H1 (cell line): ENCODE measurements around the gene TOR4A. TPM values are rescaled to one million over a fixed set of nuclear protein-coding genes. Genes with fewer than 3 reads are reported as not detected.

Source experiments
- CTCF ChIA-PET: fragments of 300-600 bp; sonication (Branson Sonifier 250); formaldehyde crosslinking; loops from one replicate; lab custom pipeline; 2021; ENCODE audit not compliant: partially characterized antibody; lab: Charles Lee
- POLR2A ChIA-PET: fragments of 300-600 bp; sonication (Branson Sonifier 250); formaldehyde crosslinking; loops from one replicate; lab custom pipeline; 2021; ENCODE audit warnings: inconsistent platforms; ENCODE audit not compliant: partially characterized antibody; lab: Charles Lee
- DNase-seq, 2 experiments: peaks; one replicate each; pipeline versions ENCODE4 v3.0.0 to v3.0.0-alpha.2; 2010 to 2022; ENCODE audit warnings: low spot score in 2 of 2, low read depth in 1 of 2, mixed read lengths in 1 of 2
- FAIRE-seq: peaks from 2 replicates; lab custom pipeline; 2011; peaks lifted over from hg19 to GRCh38; lab: Jason Lieb, UNC
- H2AFZ ChIP-seq: 2 replicates; pipeline ENCODE4 v1.8.1; 2012; ENCODE audit warnings: low read length, inconsistent platforms
- H2AK5ac ChIP-seq: 2 replicates; pipeline ENCODE4 v1.6.1; 2013; ENCODE audit warnings: low read depth, low read length
- H2BK120ac ChIP-seq: replicated peaks from 2 replicates; pipeline ENCODE3; 2013; ENCODE audit warnings: low read depth, low read length, inconsistent platforms
- H2BK12ac ChIP-seq: 2 replicates; pipeline ENCODE4 v1.6.1; 2013; ENCODE audit warnings: low read depth, low read length
- H2BK15ac ChIP-seq: 2 replicates; pipeline ENCODE4 v1.6.1; 2013; ENCODE audit warnings: low read length
- H2BK20ac ChIP-seq: 2 replicates; pipeline ENCODE4 v1.6.1; 2013; ENCODE audit warnings: low read length
- H2BK5ac ChIP-seq: 2 replicates; pipeline ENCODE4 v1.6.1; 2013; ENCODE audit warnings: low read depth, low read length
- H3K14ac ChIP-seq: 2 replicates; pipeline ENCODE4 v1.6.1; 2013; ENCODE audit warnings: inconsistent platforms; ENCODE audit not compliant: insufficient read length
- H3K18ac ChIP-seq: 2 replicates; pipeline ENCODE4 v1.6.1; 2013; ENCODE audit warnings: low read length; ENCODE audit errors: extremely low read depth
- H3K23ac ChIP-seq: 2 replicates; pipeline ENCODE4 v1.6.1; 2013; ENCODE audit warnings: inconsistent platforms; ENCODE audit not compliant: insufficient read length
- H3K23me2 ChIP-seq: 2 replicates; pipeline ENCODE4 v1.6.1; 2013; ENCODE audit warnings: low read depth, low read length
- H3K27ac ChIP-seq: 2 replicates; pipeline ENCODE4 v1.6.1; 2011; ENCODE audit warnings: low read depth, low read length, inconsistent platforms
- H3K27me3 ChIP-seq, 4 experiments: replicated peaks in 1 of 4; 1 replicate in 1 of 4; 2 replicates in 3 of 4; pipeline versions ENCODE4 v1.6.1 to v1.8.1; 2011 to 2013; ENCODE audit warnings: low read length in 3 of 4, mild to moderate bottlenecking in 3 of 4, inconsistent platforms in 2 of 4, mixed read lengths in 2 of 4, moderate library complexity in 1 of 4; ENCODE audit not compliant: control insufficient read depth in 3 of 4, insufficient read depth in 3 of 4; ENCODE audit errors: extremely low read depth in 1 of 4
- H3K36me3 ChIP-seq, 4 experiments: 2 replicates each; pipeline versions ENCODE4 v1.6.1 to v1.8.1; 2011 to 2013; ENCODE audit warnings: mild to moderate bottlenecking in 4 of 4, low read length in 3 of 4, moderate library complexity in 2 of 4, control low read depth in 1 of 4, inconsistent platforms in 1 of 4; ENCODE audit not compliant: insufficient read depth in 4 of 4, control insufficient read depth in 2 of 4
- H3K4ac ChIP-seq: replicated peaks from 2 replicates; pipeline ENCODE3; 2013; ENCODE audit warnings: low read length, low read depth, mixed read lengths, inconsistent platforms; ENCODE audit not compliant: insufficient read length
- H3K4me1 ChIP-seq, 4 experiments: replicated peaks in 1 of 4; 1 replicate in 1 of 4; 2 replicates in 3 of 4; pipeline versions ENCODE4 v1.6.1 to v1.8.1; 2011 to 2013; ENCODE audit warnings: low read length in 3 of 4, inconsistent platforms in 2 of 4, mixed read lengths in 1 of 4; ENCODE audit not compliant: insufficient read depth in 4 of 4, control insufficient read depth in 3 of 4
- H3K4me2 ChIP-seq, 2 experiments: 2 replicates each; pipeline versions ENCODE4 v1.6.1 to v1.8.1; 2011 to 2013; ENCODE audit warnings: low read depth in 2 of 2, low read length in 2 of 2, control low read depth in 1 of 2, inconsistent platforms in 1 of 2, mild to moderate bottlenecking in 1 of 2; ENCODE audit not compliant: insufficient read depth in 1 of 2
- H3K4me3 ChIP-seq, 4 experiments: fragments of 200-600, 300-600 bp in 1 of 4; sonication (generic), shearing (Covaris generic), sonication (Bioruptor Twin) in 1 of 4; 2 replicates each; pipeline versions ENCODE4 v1.5.1 to v1.8.1; 2011 to 2016; ENCODE audit warnings: low read length in 4 of 4, low read depth in 3 of 4, control low read depth in 2 of 4, inconsistent platforms in 2 of 4, mild to moderate bottlenecking in 2 of 4, mixed read lengths in 1 of 4, moderate library complexity in 1 of 4; ENCODE audit not compliant: insufficient read depth in 2 of 4; ENCODE audit errors: extremely low read depth in 1 of 4
- H3K56ac ChIP-seq: replicated peaks from 2 replicates; pipeline ENCODE3; 2013; ENCODE audit warnings: low read depth, mild to moderate bottlenecking, mixed read lengths, low read length, inconsistent platforms; ENCODE audit not compliant: insufficient read length
- H3K79me1 ChIP-seq: 2 replicates; pipeline ENCODE4 v1.6.1; 2013; ENCODE audit warnings: low read depth, low read length, control low read depth
- H3K79me2 ChIP-seq, 2 experiments: 2 replicates each; pipeline versions ENCODE4 v1.6.1 to v1.8.1; 2012 to 2013; ENCODE audit warnings: low read length in 2 of 2, mild to moderate bottlenecking in 2 of 2, inconsistent platforms in 1 of 2; ENCODE audit not compliant: insufficient read depth in 2 of 2, control insufficient read depth in 1 of 2
- H3K9ac ChIP-seq, 4 experiments: replicated peaks in 1 of 4; 1 replicate in 1 of 4; 2 replicates in 3 of 4; pipeline versions ENCODE4 v1.6.1 to v1.8.1; 2011 to 2013; ENCODE audit warnings: low read depth in 3 of 4, low read length in 3 of 4, control low read depth in 2 of 4, mild to moderate bottlenecking in 2 of 4, moderate library complexity in 2 of 4, inconsistent platforms in 1 of 4; ENCODE audit errors: extremely low read depth in 1 of 4
- H3K9me3 ChIP-seq, 2 experiments: 2 replicates each; pipeline versions ENCODE4 v1.6.1 to v1.8.1; 2012 to 2013; ENCODE audit warnings: mild to moderate bottlenecking in 2 of 2, moderate library complexity in 2 of 2, control low read depth in 1 of 2, inconsistent platforms in 1 of 2, low read depth in 1 of 2, low read length in 1 of 2, mixed read lengths in 1 of 2; ENCODE audit not compliant: insufficient read depth in 2 of 2
- H4K20me1 ChIP-seq, 2 experiments: replicated peaks in 1 of 2; 2 replicates each; pipeline versions ENCODE3 to v1.8.1; 2011 to 2013; ENCODE audit warnings: inconsistent platforms in 2 of 2, low read length in 2 of 2, mild to moderate bottlenecking in 1 of 2; ENCODE audit not compliant: insufficient read depth in 2 of 2, control insufficient read depth in 1 of 2
- H4K5ac ChIP-seq: 2 replicates; pipeline ENCODE4 v1.6.1; 2013; ENCODE audit warnings: low read length, low read depth, mixed read lengths, inconsistent platforms; ENCODE audit not compliant: insufficient read length
- H4K8ac ChIP-seq: 2 replicates; pipeline ENCODE4 v1.8.0; 2013; ENCODE audit warnings: mild to moderate bottlenecking, moderate library complexity, low read length, inconsistent platforms; ENCODE audit not compliant: insufficient read depth; ENCODE audit errors: extremely low read depth
- H4K91ac ChIP-seq: replicated peaks from 2 replicates; pipeline ENCODE3; 2013; ENCODE audit warnings: low read length, mixed read lengths, inconsistent platforms; ENCODE audit not compliant: insufficient read length
- BRCA1 ChIP-seq: IDR thresholded peaks from 2 replicates; pipeline ENCODE4 v1.6.1; 2012; ENCODE audit warnings: low read depth, low read length, improper control_type of control experiment
- CBX5 ChIP-seq: fragments of 300-800, 300-1000 bp; sonication (generic); IDR thresholded peaks from 2 replicates; pipeline ENCODE4 v1.7.1; 2016; ENCODE audit warnings: antibody characterized with exemption, low read length, low read depth
- CEBPB ChIP-seq: IDR thresholded peaks from 2 replicates; pipeline ENCODE4 v1.6.1; 2012; ENCODE audit warnings: low read depth, low read length
- CTBP2 ChIP-seq: IDR thresholded peaks from 2 replicates; pipeline ENCODE4 v1.7.0; 2011; ENCODE audit warnings: borderline replicate concordance, mild to moderate bottlenecking, moderate library complexity, mixed read lengths, low read length; ENCODE audit not compliant: insufficient read depth, insufficient read length
- KDM1A ChIP-seq: fragments of 200-600, 300-600 bp; sonication (generic); IDR thresholded peaks from 2 replicates; pipeline ENCODE4 v1.7.1; 2016; ENCODE audit warnings: mild to moderate bottlenecking, low read length, borderline replicate concordance
- MAFK ChIP-seq: IDR thresholded peaks from 2 replicates; pipeline ENCODE4 v1.6.1; 2012; ENCODE audit warnings: low read depth, mild to moderate bottlenecking, improper control_type of control experiment, low read length
- POLR2A ChIP-seq, 2 experiments: IDR thresholded peaks; 1 replicate in 1 of 2; 2 replicates in 1 of 2; pipeline ENCODE4 v1.6.1; 2011; ENCODE audit warnings: low read depth in 2 of 2, low read length in 2 of 2, mild to moderate bottlenecking in 2 of 2; ENCODE audit errors: control extremely low read depth in 1 of 2
- POLR2AphosphoS5 ChIP-seq: IDR thresholded peaks from 2 replicates; pipeline ENCODE4 v1.6.1; 2011; ENCODE audit warnings: low read depth, low read length
- RBBP5 ChIP-seq: IDR thresholded peaks from 2 replicates; pipeline ENCODE4 v1.7.1; 2012; ENCODE audit warnings: low read depth, mild to moderate bottlenecking, inconsistent platforms, low read length, moderate library complexity, borderline replicate concordance
- RXRA ChIP-seq: IDR thresholded peaks from 2 replicates; pipeline ENCODE4 v1.6.1; 2011; ENCODE audit warnings: low read depth, mild to moderate bottlenecking, low read length, moderate library complexity; ENCODE audit not compliant: insufficient read depth
- TAF7 ChIP-seq: optimal IDR thresholded peaks from 2 replicates; pipeline ENCODE3; 2011; ENCODE audit warnings: low read depth, mild to moderate bottlenecking, inconsistent platforms, low read length, moderate library complexity, borderline replicate concordance
- TBP ChIP-seq: IDR thresholded peaks from 2 replicates; pipeline ENCODE4 v1.6.1; 2011; ENCODE audit warnings: low read depth, low read length, improper control_type of control experiment
- TEAD4 ChIP-seq: IDR thresholded peaks from 2 replicates; pipeline ENCODE4 v1.6.1; 2012; ENCODE audit warnings: low read depth, low read length, inconsistent platforms, mixed read lengths
- WGBS, 2 experiments: shearing (Covaris generic) in 1 of 2; methylation state at CpG; one replicate each; pipeline versions ENCODE4 v1.1.6 to v1.1.7; 2013 to 2015; ENCODE audit warnings: low lambda C conversion rate in 2 of 2, mixed read lengths in 2 of 2, inconsistent platforms in 1 of 2, low coverage in 1 of 2, missing lambda C conversion rate in 1 of 2; ENCODE audit not compliant: insufficient replicate concordance in 2 of 2, insufficient coverage in 1 of 2, insufficient read length in 1 of 2; ENCODE audit errors: extremely low coverage in 1 of 2, missing lambda C conversion rate in 1 of 2; 5-methylcytosine and 5-hydroxymethylcytosine counted together
- polyA plus RNA-seq, 7 experiments: library from polyadenylated mRNA; depleted of rRNA in 3 of 7; stranded (reverse) in 5 of 7; unstranded in 2 of 7; fragments of >200 nt in 5 of 7; fragments of 200-250 nt in 2 of 7; gene quantifications; 1 replicate in 5 of 7; 2 replicates in 1 of 7; 4 replicates in 1 of 7; pipeline versions ENCODE4 v1.2.1 to v1.2.3, GENCODE V29; 2011 to 2013; ENCODE audit warnings: missing spikeins in 2 of 7, mixed read lengths in 2 of 7
- total RNA-seq: library from RNA; stranded (reverse); fragmentation: NEBNext Ultra II Directional; extraction: Animal tissue kit (Norgen Biotek cat#: 25700); gene quantifications from 2 replicates; pipeline ENCODE4 v1.2.1, GENCODE V29; 2021

Gene TOR4A
- total and polyA plus RNA-seq, 2 of the 8 experiments (the other 6 are each of a cell fraction or from before 2014, with no cell fraction given) = 8.4 to 9.3 TPM

DNA sequence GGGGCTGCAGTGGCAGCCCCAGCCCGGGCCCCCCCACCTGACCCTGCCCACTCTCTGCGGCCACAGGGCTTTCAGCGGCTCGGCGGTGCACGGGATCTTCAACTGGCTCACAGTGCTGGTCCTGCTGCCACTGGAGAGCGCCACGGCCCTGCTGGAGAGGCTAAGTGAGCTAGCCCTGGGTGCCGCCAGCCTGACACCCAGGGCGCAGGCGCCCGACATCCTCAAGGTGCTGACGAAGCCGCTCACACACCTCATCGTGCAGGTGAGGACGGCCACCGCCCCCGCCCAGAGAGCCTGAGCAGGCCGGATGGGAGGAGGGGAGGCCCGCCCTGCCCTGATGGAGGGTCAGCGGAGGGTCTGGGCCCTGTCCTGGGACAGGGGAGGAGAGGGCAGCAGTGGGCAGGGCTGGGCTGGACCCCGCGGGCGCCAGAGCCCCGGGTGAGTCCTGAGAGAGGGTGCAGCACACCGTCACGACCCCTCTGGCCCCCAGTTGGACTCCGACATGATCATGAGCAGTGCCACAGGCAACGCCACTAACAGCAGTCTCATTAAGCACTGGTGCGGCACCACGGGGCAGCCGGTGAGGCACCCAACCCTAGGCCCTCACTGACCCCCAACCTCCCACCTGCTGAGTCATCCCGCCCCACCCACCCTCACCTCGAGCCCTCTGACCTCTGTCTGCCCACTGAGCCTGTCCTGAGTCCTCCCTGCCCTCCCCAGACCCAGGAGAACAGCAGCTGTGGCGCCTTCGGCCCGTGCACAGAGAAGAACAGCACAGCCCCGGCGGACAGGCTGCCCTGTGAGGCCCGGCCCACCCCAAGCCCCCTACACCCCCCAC lies 44.2 kb upstream of the TOR4A start:
- Histone ChIP-seq H3K27ac (no peak overlapping the region), H2AFZ (no peak overlapping the region), H3K4me2 (no peak overlapping the region), H3K36me3 (no peaks in the 10 kb centered on the region), H3K9me3 (no peaks in the 10 kb centered on the region), H3K9ac (no peak overlapping the region), H3K14ac (no peak overlapping the region), H3K56ac (no peak overlapping the region), H3K79me2 (no peaks in the 10 kb centered on the region), H2BK5ac (no peak overlapping the region), H3K18ac (no peak overlapping the region), H4K91ac (no peak overlapping the region), H3K23me2 (no peaks in the 10 kb centered on the region), H4K8ac (peak overlapping the region; percentile 51; the same call in 1 of the 2 replicates), H4K5ac (no peak overlapping the region), H3K4me3 (no peak overlapping the region), H4K20me1 (peaks cover under 1 to 6% of the 10 kb centered on the region in 2 experiments), H3K27me3 (no peaks in the 10 kb centered on the region; a peak in 1 of 7 replicates), H2AK5ac (no peak overlapping the region), H2BK15ac (no peak overlapping the region), H3K79me1 (no peaks in the 10 kb centered on the region), H3K4ac (no peak overlapping the region), H2BK12ac (no peak overlapping the region), H2BK120ac (no peak overlapping the region)
- CTCF ChIA-PET = interaction anchor here (0.6 to 20.2 kb wide), 8 partner anchors 11 to 204 kb away, joined by 3 to 204 read pairs (median 4); partner anchors contain the start of genes ANAPC2, NDOR1, SSNA1 and TMEM203
- 84% methylated on average over 15 of the region's 40 CpGs; no CpG with 5 or more reads in 1 of the 2 experiments for WGBS, 2 experiments
- no peak for DNase-seq
- POLR2A ChIA-PET = interaction anchor here (0.6 to 69.9 kb wide), 3 partner anchors 2 to 534 kb away, joined by 3 to 1462 read pairs (median 1462); partner anchors contain the start of genes CYSRT1, NDOR1, NELFB and RNF208
- no peak for FAIRE-seq
- no peak for TF ChIP-seq TEAD4
- no peak for TF ChIP-seq POLR2AphosphoS5
- TF ChIP-seq CTBP2 = no peak
- no peak for TF ChIP-seq RBBP5
- no peak for TF ChIP-seq MAFK
- no peak for TF ChIP-seq CEBPB
- TF ChIP-seq TAF7 = no peak
- TF ChIP-seq CBX5 = no peak
- TF ChIP-seq KDM1A = no peak
- no peak for TF ChIP-seq BRCA1
- no peak for TF ChIP-seq POLR2A (IDR thresholded peaks at IDR 0.05; ENCODE audit: control extremely low read depth in 1 of 2, low read depth in 2 of 2, low read length in 2 of 2)
- TF ChIP-seq TBP = no peak
- TF ChIP-seq RXRA = no peak
- TF ChIP-seq, all 59 proteins: peak for 0
- no peak overlapping the region for H3K23ac ChIP-seq
- peaks cover 0 to 17% (median 8%) of the 10 kb centered on the region in 4 experiments; a peak in 6 of 7 replicates for H3K4me1 ChIP-seq
- no peak overlapping the region for H2BK20ac ChIP-seq
